Activated T-helper 1 cell treated with anti-CD3 and anti-CD28 coated beads, Interleukin-2, amount 50 U/mL, for 16 hours (primary cell): ENCODE measurements around the gene DNAH17.

Experiments used
- DNase-seq, 2 donors: peaks; one replicate each; pipeline ENCODE4 v3.0.0-alpha.2; 2020; ENCODE audit warnings: low read depth in 1 of 2, low spot score in 1 of 2

The DNAH17 gene

DNA sequence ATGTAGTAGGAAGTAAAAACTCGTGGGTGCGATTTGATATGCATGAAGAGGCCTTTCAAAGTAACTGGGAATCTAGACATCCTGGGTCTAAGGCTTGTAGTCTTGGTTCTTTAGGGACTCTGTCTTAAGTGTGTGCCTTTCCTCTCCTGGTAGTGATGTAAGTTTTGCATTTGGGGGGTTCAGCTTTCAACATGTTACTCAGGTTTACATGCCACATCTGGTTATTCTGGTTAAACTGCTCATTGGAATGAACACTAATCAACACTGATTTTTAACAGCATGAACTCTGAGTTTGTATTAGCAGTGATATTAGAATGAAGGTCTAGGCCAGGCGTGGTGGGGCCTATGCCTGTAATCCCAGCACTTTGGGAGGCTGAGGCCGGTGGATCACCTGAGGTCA lies 183.6 kb downstream of the DNAH17 start:
- DNase-seq, result no peak

DNA sequence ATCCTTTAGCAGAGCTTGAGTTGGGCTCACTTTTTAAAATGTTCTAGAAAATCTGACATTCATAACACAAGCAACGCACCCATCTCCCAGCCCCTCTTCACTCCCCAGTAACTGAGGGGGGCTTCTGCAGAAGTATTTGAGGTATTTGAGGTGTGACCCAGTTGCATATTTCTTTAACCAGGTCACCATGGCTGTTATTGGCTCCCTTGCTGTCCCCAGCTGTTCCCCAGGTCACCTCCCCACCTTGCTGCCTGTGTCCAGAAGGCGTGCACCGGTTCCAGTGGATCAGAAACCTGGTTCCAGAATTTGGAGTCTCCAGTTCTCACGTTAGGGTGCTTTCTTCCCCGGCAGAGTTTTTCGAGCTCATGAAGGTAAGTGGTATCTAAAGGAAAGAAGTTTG lies 184.9 kb downstream of the DNAH17 start:
- DNase-seq, result no peak

DNA sequence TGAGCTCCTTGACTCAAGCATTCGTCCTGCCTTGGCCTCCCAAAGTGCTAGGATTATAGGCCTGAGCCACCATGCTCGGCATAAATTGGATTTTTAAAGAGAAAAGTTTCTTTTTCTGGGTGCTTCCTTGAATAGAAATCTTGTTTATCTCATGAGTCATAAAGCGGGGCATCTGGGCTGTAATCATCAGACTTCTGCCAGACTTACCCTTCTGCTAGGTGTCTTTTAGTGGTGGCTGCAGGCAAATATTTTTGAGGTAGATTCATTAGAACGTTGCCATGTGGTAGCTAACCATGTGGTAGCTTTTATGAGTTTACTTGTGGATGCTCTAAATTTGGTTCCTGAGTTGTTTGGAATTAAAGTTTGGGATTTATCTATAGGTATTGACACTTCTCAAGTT lies 185.4 kb downstream of the DNAH17 start:
- DNase-seq, result no peak

DNA sequence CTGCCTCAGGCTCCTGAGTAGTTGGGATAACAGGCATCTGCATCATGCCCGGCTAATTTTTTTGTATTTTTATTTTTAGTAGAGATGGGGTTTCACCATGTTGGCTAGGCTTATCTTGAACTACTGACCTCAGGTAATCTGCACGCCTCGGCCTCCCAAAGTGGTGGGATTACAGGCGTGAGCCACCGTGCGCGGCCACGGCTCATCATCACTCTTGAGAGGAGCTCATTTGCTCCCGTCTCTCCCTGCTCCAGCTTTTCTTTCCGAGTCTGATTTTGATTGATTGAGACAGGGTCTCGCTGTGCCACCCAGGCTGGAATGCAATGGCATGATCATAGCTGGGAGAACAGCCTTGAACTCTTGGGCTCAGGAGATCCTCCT lies 186.2 kb downstream of the DNAH17 start:
- DNase-seq, result no peak

DNA sequence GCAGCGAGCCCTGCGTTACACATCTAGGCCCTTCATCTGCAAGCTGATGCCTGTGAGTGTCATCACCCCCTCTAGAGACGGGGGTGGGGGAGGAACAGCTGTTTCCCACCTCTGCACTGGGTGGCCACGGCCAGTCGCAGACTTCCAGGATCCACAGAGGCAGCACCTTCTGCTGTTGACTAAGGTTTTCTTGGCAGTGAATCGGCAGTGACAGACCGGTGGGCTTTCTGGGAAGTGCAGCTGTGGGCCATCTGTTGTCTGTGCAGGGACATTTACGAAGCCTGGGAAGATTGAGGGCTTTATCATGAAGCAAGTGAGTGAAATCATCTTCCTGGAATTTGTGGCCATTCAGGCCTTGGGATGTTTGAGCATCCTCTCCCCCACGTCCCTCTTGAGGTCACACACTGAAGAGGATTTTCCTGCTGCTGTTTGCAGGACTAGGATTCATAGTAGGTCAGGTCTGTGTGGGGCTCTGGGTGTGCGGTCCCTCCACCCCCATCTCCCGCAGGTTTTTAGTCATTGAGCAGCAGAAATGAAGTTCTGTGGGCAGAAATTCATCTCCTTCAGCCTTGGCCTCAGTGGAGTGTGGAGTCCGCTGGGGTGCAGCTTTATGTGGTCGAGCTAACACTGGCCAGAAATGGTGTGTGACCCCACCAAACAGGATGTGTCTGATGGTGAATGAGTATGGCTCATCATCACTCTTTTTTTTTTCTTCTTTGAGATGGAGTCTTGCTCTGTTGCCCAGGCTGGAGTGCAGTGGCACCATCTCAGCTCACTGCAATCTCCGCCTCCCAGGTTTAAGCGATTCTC lies 186.8 kb downstream of the DNAH17 start:
- DNase-seq, result no peak

DNA sequence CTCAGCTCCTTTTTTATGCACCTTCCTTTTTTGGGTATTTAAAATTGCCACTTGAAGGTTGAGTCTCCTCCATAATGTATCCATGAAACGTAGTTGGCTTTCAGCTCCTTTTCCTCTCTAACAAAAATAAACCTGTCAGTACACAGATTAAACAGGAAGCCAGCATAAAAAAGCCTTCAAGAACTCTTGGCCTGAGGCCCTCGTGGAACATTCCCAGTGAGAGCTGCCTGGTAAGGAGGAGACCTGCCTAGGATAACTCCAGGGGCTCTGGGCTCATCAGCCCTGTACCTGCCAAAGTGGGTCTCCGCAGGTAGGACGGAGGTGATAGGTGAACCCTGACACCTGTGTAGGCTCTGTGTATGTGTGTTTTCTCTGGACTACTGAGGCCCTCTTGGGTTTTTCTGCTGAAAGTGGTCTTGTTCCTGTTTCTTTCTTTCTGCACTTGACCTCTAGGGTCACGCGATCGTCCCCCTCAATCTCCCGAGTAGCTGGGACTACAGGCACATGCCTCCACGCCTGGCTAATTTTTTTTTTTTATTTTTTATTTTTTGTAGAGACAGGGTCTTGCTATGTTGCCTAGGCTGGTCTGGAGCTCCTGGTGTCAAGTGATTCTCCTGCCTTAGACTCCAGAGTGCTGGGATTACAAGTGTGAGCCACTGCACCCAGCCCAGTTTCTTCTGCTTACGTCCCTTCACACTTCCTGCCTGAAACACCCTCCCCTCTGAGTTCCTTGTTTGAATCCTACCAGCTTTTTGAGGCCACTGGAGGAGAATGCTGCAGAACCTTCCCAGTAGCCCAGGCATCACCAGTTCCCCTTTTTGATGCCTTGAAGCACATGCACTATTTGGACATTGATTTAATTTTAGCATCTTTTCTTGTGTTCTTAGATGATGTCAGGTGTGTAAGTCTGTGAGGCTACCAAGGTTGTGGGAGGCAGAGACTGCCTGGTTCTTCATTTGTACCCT lies 188.9 kb downstream of the DNAH17 start:
- no peak for DNase-seq

DNA sequence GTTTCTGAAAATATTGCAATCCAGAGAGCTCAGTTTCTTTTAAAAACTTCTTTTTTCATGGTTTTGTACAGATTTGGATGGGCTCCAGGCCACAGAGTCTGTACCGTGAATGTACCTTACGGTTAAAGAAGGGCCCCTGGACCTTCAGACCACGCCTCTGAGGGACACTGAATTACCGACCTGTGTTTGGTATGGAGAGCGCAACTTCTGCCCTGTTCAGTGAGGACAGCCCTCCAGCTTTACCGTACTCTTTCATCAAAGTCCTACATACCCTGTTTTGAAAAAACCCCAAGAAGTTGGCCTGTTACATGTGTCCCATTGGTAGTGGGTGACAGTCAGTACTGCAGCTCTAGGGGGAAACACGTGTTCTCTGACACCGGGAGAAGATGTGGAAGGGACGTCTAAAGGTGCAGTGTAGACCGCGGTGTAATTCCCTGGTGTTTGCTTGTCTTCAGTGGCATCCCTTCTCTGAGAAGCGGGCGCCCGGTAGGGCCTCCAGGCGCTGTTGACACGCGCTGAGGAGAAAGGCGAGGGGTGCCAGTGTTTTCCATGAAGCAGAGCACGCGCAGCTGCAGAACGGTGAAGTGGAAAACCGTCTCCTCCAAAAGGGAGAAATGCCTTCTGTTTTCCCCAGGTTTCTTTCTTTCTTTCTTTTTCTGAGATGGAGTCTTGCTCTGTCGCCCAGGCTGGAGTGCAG lies 192.6 kb downstream of the DNAH17 start:
- no peak for DNase-seq

DNA sequence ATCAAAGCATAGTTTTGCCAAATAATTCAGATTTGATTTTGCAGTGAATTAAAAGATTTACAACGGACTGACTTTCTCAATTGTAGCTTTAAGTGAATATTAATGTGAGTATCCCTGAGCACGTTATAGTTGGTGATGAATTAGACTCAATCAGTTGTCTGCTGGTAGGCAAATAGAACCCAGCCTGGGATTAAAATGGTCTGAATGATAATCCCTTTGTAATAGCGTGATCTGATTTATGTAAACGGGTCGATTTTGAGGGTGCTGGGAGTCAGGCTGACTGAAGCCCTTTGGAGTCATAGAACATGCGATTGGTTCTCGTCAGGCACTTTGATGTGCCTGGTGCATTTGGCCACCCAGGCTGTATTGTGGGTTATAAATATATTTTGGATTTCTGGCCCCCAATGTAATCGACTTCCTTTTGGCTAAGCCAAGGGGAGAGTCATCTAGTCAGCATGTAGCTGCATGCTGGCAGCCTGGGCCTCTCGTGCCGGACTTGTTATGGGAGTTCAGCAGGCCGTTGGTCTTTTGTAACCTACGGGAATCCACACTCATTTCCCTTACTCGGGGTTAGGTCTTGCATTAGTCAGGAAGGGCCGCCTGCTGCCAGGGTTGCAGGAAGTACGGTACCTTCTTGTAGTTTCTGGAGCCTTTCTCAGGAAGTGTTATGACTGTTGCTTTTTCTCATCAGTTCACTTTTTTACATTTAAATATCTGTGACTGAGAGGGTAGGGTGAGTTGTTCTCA lies 193.3 kb downstream of the DNAH17 start:
- DNase-seq, result peak; percentile 11 to 44

DNA sequence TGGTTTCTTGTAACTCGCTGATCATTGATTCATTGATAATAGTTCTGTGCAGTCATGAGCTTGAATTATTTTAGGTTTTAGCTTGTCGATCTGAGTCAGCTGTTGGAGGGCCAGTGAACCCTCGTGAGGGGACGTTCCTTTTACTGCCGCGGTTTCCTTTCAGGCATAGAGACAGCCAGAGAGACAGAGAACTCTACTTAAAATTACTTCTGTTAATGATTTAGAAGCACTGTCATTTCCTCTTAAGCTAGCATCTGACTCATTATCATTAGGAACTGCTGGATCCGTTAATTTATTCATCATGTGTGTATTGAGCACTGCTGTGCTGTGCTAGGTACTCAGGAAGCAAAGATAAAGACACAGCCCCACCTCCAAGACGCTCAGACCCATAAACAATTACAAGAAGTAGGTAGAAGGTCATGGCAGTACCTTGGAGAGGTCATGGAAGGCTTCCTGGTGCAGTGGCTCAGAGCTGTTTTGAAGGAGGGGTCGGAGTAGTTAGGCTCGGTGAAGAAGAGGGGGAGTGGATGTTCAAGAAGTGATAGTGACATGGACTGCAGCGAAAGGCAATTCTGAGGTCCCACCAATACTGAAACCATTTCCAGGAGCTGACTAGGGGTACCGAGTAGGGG lies 195.5 kb downstream of the DNAH17 start:
- DNase-seq, result peak in 1 of 2 donors; percentile 35

DNA sequence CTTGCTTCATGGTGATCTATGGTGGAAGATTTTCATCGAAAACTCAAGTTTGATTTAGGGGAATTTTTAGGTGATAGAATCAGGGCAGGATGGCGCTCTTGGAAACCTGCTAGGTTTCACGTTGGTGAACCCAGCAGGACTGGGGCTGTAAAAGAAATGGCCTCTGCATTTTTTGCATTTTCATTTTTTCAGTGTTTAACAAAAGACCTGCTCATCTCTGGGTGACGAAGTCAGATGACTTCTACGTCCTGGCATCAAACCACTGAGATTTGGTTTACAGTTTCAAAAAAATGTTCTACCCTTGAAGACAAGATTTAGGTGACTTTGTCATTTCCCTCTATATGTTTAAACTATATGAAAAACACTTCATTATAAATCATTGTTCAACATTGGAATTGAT lies 196.8 kb downstream of the DNAH17 start:
- DNase-seq, result no peak

DNA sequence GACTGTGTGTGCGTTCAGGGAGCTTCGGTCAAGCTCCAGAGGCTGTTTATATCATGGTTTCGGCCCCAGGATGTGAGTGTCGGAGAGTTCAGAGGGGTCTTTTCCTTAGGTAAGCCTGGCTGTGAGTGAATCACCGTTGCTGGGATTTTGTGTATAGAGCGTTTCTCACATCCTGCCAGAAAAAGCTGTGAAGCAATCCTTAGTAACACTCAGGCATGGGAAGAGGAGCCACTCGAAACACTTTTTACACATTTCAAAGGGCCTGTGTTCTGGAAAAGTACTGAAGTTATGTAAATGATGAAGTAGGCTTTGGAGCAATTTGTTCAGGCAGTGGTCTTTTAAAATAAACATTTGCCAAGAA lies 198.1 kb downstream of the DNAH17 start:
- DNase-seq, result no peak

DNA sequence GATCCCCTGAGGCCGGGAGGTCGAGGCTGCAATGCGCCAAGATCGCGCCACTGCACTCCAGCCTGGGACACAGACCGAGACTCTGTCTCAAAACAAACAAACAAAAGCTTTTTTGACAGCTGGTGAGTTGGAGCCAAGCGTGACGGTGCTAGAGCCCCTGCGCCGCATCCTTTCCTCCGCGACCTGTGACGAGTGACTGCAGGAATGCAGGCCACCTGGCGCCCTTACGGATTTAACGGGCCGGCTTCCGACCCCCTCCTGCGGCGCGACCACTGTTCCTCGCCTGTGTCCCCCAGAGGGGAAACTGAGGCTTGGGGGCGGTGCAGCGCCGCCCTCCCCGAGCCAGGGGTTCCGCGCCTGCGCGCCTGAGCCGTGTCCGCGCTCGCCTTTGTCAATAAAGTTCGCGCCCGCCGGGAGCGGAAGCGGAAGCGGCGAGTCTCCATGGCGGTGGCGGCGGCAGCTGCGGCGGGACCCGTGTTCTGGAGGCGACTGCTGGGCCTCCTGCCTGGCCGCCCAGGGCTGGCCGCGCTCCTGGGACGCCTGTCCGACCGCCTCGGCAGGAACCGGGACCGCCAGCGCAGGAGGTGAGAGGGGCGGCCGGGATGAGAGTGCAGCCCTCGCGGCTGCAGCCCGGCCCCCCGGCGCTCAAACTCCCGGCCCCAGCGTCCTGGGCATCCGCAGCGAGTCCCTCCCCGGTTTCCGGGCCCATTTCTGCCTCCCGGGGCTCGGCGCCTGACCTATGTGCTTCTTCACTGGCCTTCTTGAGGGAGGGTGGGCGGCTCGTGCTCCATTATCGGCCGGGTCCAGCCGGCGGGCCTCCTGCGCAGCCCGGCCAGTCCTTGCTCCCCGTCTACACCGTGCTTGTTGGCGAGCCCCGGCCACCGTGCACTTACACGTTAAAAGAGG lies 198.7 kb downstream of the DNAH17 start, which contains the start of gene PGS1:
Gene PGS1, plus strand, starts transcription at position 425 of the 906 bp plus-strand sequence. Its CDS starts 17 bp downstream, at position 442.
- peak; percentile 73 to 75 for DNase-seq

DNA sequence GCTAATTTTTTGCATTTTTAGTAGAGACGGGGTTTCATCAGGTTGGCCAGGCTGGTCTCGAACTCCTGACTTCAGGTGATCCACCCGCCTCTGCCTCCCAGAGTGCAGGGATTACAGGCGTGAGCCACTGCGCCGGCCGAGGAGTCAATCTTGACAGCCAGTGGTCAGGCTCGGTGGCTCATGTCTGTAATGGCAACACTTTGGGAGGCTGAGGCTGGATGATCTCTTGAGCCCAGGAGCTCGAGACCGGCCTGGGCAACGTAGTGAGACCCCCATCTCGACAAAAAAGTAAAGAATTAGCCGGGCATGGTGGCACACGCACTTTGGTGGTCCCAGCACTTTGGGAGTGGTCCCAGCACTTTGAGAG lies 199.4 kb downstream of the DNAH17 start:
- no peak for DNase-seq

DNA sequence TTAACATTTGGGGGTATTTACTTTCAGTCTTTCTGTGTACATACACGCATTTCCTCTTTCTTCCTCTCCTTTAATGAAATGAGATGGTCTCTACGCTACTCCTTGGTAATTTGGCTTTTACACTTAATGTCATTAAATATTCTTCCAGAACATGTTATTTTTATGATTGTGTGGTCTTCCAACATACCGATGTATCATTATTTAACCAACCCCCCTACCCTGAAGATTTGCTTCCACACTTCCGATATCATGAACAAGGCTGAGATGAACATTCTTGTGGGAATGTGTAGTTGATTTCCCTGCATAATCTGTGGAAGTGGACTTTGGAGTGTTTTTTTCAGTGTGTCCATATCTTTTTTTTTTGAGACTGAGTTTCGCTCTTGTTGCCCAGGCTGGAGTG lies 201.0 kb downstream of the DNAH17 start:
- DNase-seq, result no peak

DNA sequence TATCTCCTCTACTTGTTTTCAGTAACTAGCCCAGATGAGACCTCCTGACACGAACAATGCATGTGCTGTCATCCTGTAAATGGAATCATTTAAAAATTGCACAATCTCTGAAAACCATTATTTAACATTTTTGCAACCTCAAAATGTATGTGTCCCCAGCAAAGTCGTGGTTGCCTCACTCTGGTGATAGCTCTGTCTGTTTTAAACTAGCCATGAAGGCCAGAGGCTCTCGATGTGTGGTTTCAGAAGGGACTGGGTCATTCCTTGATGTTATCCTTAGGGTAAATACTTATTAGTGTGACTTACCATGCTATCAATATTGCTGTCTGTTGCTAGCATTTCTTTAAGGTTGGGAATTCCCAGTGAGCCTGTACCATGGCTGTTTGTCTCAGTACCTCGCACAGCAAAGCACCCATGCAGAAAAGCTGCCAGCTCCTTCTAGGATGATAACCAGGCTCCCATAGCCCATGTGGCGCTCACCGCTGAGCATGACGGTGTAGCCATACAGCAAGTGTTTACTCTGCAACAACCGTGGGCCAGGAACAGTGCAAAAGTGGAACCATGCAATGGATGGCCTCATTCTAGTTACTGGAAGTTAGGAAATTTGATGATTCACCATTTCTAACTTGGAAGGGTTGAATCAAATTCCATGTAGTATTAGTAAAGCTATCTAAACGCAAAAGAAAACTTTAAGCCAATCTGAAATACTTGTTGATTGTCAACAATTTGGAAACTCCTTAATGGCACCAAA lies 201.6 kb downstream of the DNAH17 start:
- no peak for DNase-seq

DNA sequence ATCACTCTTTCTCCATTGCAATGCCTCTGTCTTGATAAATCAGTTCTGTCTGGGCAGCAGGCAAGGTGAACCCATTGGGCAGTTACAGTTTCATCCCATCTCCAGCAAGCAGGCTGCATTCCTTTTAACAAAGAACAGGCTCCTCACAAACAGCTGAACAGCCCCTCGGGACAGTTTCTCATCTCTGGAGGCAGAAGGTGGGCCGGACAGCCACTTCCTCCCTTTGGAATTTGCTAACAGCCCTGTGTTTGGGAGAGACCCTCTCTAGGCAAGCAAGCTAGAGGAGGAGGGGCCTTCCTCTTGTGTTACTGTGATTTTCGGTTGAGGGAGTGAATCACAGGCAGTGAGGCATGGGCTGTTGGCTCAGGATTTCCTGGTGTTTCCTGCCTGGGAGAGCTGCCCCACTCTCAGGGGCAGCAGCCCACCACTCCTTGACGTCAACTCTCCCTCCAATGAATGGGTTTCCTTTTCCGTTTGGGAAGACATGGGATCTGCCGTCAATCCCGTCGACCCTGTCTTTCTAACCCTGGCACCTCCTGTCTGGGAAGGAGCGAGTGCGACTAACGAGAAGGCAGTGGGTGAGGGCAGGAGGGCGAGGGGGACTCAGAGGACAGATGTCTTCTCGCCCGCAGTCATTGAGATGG lies 202.4 kb downstream of the DNAH17 start:
- no peak for DNase-seq

DNA sequence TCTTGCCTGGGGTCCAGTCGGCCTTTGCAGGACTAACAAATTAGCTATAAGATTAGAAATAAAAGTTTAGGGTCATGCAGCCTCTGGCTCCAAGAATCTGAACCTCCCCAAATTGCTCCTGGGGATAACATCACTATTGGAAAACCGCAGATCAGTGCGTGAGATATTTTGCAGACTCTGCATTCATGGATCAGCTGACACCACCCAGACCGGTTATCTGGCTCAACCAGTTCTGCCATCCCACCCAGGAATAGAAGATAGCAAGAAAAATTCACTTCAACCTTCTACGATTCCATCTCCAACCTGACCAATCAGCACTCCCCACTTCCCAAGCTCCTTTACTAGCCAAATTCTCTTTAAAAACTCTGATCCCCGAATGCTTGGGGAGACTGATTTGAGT lies 203.0 kb downstream of the DNAH17 start:
- no peak for DNase-seq
